ENCODE measurements around the gene NAT10.

The NAT10 gene

DNA sequence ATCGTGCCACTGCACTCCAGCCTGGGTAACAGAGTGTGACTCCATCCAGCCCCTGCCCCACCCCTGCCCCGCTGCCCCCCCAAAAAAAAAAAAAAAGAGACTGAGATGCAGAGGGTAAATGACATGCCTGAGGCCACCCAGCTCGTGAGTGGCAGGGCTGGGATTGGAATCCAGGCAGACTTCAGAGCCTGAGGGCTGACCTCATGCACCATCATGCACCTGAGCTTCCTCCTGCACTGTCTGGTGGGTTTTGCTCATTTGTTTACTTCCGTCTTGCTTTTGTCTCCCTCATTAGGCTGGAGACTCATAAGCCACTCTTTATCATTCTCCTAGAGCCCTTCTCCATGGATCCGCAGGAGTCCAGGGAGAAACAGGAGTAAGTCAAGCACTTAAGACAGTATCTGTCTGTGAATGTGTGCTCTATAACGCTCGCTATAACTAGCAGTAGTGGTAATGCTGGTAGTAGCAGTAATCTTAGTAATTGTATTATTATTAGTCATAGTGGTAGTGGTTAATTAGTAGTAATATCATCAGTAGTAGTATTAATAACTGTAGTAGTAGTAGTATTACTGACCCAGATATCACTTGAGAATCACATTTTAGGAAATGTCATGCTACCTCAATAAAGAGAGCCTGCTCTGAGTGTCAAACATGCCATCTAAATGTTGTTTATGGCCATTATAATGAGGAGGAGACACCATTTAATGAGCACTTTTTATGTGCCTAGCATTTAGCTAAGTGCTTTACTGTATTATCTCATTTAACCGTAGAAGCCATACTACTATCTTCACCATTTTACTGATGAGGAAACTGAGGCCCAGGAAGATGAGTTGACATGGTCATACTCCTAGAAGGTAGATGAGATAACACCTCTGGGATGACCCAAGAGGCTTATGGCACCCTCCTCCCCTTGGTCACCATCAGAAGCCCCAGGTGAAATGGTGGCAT is 85.0 kb downstream of the NAT10 start:
- no peak for DNase-seq (ENCODE audit: low spot score)

DNA sequence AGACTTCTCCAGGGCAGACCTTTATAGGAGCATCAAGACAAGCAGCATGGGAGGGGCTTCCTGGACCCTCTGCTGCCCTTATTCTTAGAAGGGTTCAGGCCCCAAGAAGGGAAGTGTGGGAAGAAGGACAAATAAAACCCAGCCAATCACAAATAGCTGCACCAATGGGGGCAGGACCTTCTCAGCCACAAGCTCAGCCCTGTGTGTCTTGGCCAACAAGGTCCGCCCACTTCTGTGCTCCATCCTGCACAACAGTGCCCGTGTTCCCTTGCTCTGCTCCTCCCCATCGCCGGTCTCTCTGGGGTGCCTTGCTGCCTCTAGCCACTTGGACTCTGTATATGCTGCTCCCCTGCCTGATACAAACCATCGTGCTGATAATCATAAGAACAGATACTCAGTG is 86.1 kb downstream of the NAT10 start:
- no peak for DNase-seq (ENCODE audit: low spot score)

DNA sequence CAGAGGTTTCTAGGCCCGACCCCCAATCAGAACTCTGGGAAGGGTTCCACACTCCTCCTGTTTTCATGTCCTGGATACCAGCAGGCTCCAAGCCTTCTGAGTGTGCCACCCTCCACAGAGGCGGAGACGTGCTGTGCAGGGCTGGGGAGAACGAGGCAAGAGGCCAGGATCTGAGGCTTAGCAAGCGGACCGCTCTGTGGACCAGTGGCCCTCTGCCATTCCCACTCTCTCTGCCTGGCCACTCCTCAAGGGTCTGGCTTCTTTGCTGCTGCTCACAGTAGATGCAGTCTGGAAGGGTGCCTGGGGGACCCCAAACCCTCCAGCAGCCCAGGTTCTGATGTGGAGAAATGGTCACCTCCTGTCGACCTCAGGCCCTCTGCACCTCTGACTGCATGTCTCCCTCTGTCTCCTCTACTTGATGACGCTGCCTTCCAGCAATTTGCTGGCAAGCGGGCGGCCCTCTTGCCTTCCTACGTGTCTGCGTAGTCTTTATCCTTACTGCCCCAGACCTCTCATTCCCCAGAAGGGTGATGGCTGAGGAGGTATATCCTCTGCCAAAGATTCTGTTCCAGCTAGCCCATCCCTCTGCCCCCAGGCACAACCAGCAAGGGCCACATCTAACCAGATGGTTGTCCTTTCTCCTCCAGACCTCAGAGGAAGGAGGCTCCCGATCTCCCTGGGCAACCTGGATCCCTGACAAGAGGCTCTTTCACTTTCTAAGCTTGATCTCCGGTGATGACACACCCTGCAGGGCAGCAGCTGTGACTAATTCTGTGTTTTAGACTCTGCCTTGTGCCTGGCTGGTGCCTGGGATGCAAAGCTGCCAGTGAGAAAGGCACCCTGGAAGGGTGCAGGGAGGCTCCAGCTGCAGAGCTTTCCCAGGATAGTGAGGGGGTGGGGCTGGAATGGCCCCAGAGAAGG is 87.3 kb downstream of the NAT10 start:
- DNase-seq (ENCODE audit: low spot score): peak; percentile 91

DNA sequence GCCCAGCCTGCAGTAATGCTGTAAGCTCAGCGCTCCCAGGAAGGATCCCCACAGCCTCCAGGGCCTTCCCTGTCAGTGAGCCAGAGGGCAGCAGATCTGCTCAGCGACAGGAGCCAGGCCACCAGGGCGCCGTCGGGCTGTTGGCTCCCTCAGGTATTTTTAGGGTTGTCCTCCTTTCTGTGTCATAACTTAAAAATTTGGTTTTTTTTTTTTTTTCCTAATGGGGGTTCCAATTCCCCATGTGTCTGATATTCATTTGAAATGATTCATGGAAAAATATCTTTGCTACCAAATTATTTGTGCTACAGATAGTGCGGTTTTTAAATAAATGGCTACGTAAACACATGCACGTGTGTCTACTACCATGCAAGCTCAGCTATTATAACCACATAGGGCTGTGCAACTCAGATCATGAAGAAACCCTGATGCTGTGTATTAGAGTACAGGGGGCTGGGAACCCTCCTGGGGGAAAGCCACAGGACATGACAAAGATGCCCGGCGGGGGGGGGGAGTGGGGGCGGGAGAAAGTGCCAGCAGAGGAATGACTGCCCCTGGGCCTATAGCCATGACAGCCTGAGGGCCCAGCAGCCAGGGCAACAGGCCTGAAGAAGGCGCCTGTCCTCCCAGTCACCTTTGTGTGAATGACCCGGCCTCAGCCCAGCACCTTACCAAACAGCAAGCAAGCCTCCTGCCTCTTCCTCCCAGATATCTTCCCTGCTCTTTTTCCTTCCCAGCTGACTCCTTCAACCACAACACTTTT is 89.3 kb downstream of the NAT10 start:
- DNase-seq (ENCODE audit: low spot score): no peak

All from COLO829 (cell line).